PC-3 (cell line): ENCODE results near the gene SHISA8. TPM values are rescaled to one million over a fixed set of nuclear protein-coding genes. Genes with fewer than 3 reads are reported as not detected.

Experiments
- ATAC-seq: fragments of 200-7000 bp; cut with Tn5 transposase; 2 replicates; pipeline ENCODE4 v1.9.1; 2020; ENCODE audit warnings: mild to moderate bottlenecking, moderate library complexity
- BruUV-seq: library from RNA; stranded (reverse); fragments of 400-500 nt; replicated peaks from 2 replicates; lab custom pipeline; 2021; lab: Mats Ljungman, UMichigan
- CTCF ChIA-PET: fragments of 300-600 bp; sonication (Branson Sonifier 250); formaldehyde crosslinking; loops from one replicate; lab custom pipeline; 2022; ENCODE audit warnings: antibody characterized with exemption; lab: Charles Lee
- POLR2A ChIA-PET: fragments of 300-600 bp; sonication (Branson Sonifier 250); formaldehyde crosslinking; loops from one replicate; lab custom pipeline; 2022; ENCODE audit warnings: antibody characterized with exemption; ENCODE audit not compliant: unreplicated experiment; lab: Charles Lee
- DNase-seq: peaks from one replicate; pipeline ENCODE4 v3.0.0-alpha.2; 2015
- H2AFZ ChIP-seq: fragments of 300-600 bp; sonication (generic); 2 replicates; pipeline ENCODE4 v1.6.0; 2016; ENCODE audit warnings: antibody characterized with exemption, low read length
- H3F3A ChIP-seq: fragments of 300-600 bp; sonication (generic); one replicate; pipeline ENCODE4 v1.6.0; 2017; ENCODE audit warnings: antibody characterized with exemption, low read length, control low read depth, mild to moderate bottlenecking; ENCODE audit not compliant: unreplicated experiment
- H3K27ac ChIP-seq: fragments of 300-600 bp; sonication (generic); 2 replicates; pipeline ENCODE4 v1.5.1; 2016; ENCODE audit warnings: mild to moderate bottlenecking, low read length
- H3K27me3 ChIP-seq: fragments of 300-600 bp; sonication (generic); 2 replicates; pipeline ENCODE4 v1.6.1; 2016; ENCODE audit warnings: low read length, mixed read lengths
- H3K36me3 ChIP-seq: fragments of 300-600 bp; sonication (generic); 2 replicates; pipeline ENCODE4 v1.6.1; 2016; ENCODE audit warnings: low read depth, mixed run types, low read length, mixed read lengths
- H3K4me1 ChIP-seq: fragments of 300-600 bp; sonication (generic); 2 replicates; pipeline ENCODE4 v1.5.1; 2016; ENCODE audit warnings: low read length; ENCODE audit not compliant: insufficient read depth
- H3K4me2 ChIP-seq: fragments of 300-600 bp; sonication (generic); 2 replicates; pipeline ENCODE4 v1.6.0; 2016; ENCODE audit warnings: low read length
- H3K4me3 ChIP-seq: fragments of 300-600 bp; sonication (generic); 2 replicates; pipeline ENCODE4 v1.5.1; 2016; ENCODE audit warnings: mild to moderate bottlenecking, low read length, mixed read lengths
- H3K79me2 ChIP-seq: fragments of 300-600 bp; sonication (generic); 2 replicates; pipeline ENCODE4 v1.6.1; 2017; ENCODE audit warnings: low read length, mixed read lengths
- H3K9ac ChIP-seq: fragments of 300-600 bp; sonication (generic); 2 replicates; pipeline ENCODE4 v1.6.0; 2016; ENCODE audit warnings: mild to moderate bottlenecking, low read length
- H3K9me2 ChIP-seq: fragments of 300-600 bp; sonication (generic); replicated peaks from 2 replicates; pipeline ENCODE4 v1.6.1; 2016; ENCODE audit warnings: mixed run types, low read length, mixed read lengths
- H3K9me3 ChIP-seq: fragments of 300-600 bp; sonication (generic); 2 replicates; pipeline ENCODE4 v1.6.1; 2016; ENCODE audit warnings: low read length, mixed read lengths
- H4K20me1 ChIP-seq: fragments of 300-600 bp; sonication (generic); 2 replicates; pipeline ENCODE4 v1.6.1; 2016; ENCODE audit warnings: low read length, mixed read lengths
- EZH2 ChIP-seq: fragments of 300-600 bp; sonication (generic); IDR thresholded peaks from one replicate; pipeline ENCODE4 v1.6.1; 2017; ENCODE audit warnings: antibody characterized with exemption, mild to moderate bottlenecking, low read length; ENCODE audit not compliant: unreplicated experiment
- EZH2phosphoT487 ChIP-seq: fragments of 300-600 bp; sonication (generic); IDR thresholded peaks from 2 replicates; pipeline ENCODE4 v1.6.1; 2018; ENCODE audit warnings: mild to moderate bottlenecking, antibody characterized with exemption, low read length, borderline replicate concordance
- intact Hi-C: fragments of 100-400 bp; cut with micrococcal nuclease; formaldehyde crosslinking; loops from 2 replicates; pipeline ENCODE4 v1.9.0; 2023
- total RNA-seq: library from RNA; depleted of rRNA; stranded (reverse); fragments of >200 nt; gene quantifications from 2 replicates; pipeline ENCODE4 v1.2.3, GENCODE V29; 2014
- TF ChIP-seq, protein P1 (sequence below): fragments of 300-600 bp; sonication (generic); conservative IDR thresholded peaks from 2 replicates; pipeline ENCODE4 v1.5.1; 2017; ENCODE audit warnings: antibody characterized with exemption, low read depth, mild to moderate bottlenecking, low read length

SHISA8 gene
- total RNA-seq, 1 experiment from 2014 or later = not detected

DNA sequence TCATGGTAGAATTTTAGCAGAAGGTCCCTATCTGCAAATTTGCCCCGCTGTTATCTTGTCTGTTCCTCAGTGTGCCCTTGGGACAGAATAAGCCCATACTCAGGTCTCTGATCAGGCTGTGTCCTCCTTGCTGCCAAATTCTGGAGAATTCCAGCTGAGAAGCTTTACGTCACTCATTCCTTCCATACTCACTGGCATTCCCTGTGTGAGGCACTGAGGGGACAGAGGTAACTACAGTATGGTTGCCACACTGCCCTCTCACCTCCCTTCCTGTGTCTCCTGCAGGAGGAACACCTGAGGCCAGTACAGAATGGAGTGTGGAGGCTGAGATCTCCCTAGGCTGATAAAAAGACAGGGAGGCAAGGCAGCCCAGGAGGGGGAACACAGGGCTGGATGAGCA is 31.5 kb downstream of the SHISA8 start:
- ATAC-seq (no peak), DNase-seq (no peak)
- Histone ChIP-seq H3K9ac (no peak overlapping the region), H3K9me3 (no peaks in the 10 kb centered on the region), H3K4me1 (no peaks in the 10 kb centered on the region), H4K20me1 (no peaks in the 10 kb centered on the region), H3K9me2 (no peaks in the 10 kb centered on the region), H3K79me2 (no peaks in the 10 kb centered on the region), H3F3A (no peaks in the 10 kb centered on the region), H3K27me3 (no peaks in the 10 kb centered on the region), H3K4me2 (no peak overlapping the region), H3K27ac (no peak overlapping the region), H3K36me3 (peaks cover 38% of the 10 kb centered on the region), H2AFZ (no peak overlapping the region), H3K4me3 (no peak overlapping the region)
- ChIA-PET POLR2A (no interaction called here), CTCF (no interaction called here)
- no TSS peak for BruUV-seq
- intact Hi-C loops = no loop called here
- TF ChIP-seq EZH2 (no peak), EZH2phosphoT487 (no peak)
- TF ChIP-seq, protein P1, sequence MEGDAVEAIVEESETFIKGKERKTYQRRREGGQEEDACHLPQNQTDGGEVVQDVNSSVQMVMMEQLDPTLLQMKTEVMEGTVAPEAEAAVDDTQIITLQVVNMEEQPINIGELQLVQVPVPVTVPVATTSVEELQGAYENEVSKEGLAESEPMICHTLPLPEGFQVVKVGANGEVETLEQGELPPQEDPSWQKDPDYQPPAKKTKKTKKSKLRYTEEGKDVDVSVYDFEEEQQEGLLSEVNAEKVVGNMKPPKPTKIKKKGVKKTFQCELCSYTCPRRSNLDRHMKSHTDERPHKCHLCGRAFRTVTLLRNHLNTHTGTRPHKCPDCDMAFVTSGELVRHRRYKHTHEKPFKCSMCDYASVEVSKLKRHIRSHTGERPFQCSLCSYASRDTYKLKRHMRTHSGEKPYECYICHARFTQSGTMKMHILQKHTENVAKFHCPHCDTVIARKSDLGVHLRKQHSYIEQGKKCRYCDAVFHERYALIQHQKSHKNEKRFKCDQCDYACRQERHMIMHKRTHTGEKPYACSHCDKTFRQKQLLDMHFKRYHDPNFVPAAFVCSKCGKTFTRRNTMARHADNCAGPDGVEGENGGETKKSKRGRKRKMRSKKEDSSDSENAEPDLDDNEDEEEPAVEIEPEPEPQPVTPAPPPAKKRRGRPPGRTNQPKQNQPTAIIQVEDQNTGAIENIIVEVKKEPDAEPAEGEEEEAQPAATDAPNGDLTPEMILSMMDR = no peak

DNA sequence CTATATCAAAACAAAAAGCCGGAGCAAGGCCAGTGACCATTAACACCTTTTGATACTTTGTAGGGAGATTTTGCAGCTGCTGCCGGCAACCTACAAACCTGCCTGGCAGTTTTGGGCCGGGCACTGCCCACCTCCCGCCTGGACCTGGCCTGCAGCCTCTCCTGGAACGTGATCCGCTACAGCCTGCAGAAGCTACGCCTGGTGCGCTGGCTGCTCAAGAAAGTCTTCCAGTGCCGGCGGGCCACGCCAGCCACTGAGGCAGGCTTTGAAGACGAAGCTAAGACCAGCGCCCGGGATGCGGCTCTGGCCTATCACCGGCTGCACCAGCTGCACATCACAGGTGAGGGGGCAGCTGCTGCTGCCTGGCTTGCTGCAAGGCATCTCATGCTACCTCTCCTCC is 34.2 kb downstream of the SHISA8 start:
- TF ChIP-seq EZH2 (no peak), EZH2phosphoT487 (no peak)
- TF ChIP-seq, protein P1 = no peak
- Histone ChIP-seq H3K9ac (no peak overlapping the region), H3K4me2 (no peak overlapping the region), H3K9me3 (no peaks in the 10 kb centered on the region), H2AFZ (no peak overlapping the region), H3K36me3 (peaks cover 43% of the 10 kb centered on the region), H4K20me1 (no peaks in the 10 kb centered on the region), H3K27me3 (no peaks in the 10 kb centered on the region), H3K27ac (no peak overlapping the region), H3K79me2 (no peaks in the 10 kb centered on the region), H3F3A (no peaks in the 10 kb centered on the region), H3K9me2 (no peaks in the 10 kb centered on the region), H3K4me1 (no peaks in the 10 kb centered on the region), H3K4me3 (no peak overlapping the region)
- CTCF ChIA-PET = no interaction called here
- intact Hi-C loops = no loop called here
- DNase-seq (no peak), ATAC-seq (no peak)
- POLR2A ChIA-PET = interaction anchor here (0.6 kb wide), 1 partner anchor 1922 kb away, joined by 3 read pairs; no protein-coding TSS in a partner anchor
- BruUV-seq = no TSS peak

DNA sequence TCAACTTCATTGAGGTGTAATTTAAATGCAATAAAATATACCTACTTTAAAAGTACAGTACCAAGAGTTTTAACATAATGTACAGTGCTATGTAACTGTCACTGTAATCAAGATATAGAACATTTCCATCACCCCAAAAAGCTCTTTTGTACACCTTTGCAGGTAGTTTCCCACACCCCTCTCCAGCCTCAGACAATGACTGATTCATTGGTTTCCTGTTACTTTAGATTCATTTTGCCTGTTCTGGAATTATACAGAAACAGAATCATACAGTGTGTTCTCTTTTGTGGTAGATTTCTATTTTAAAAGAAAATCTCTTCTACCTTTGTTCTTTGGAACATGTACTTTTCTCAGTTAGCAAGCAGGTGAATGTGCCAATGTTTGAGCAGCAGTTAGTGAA is 38.2 kb downstream of the SHISA8 start:
- H3K9me2 ChIP-seq = no peaks in the 10 kb centered on the region
- H3K9me3 ChIP-seq = no peaks in the 10 kb centered on the region
- CTCF ChIA-PET = no interaction called here
- no peaks in the 10 kb centered on the region for H4K20me1 ChIP-seq
- POLR2A ChIA-PET = no interaction called here
- no peaks in the 10 kb centered on the region for H3K79me2 ChIP-seq
- H3K4me3 ChIP-seq = no peak overlapping the region
- ATAC-seq (no peak), DNase-seq (no peak)
- no peak overlapping the region for H3K4me2 ChIP-seq
- no peaks in the 10 kb centered on the region for H3F3A ChIP-seq
- no peaks in the 10 kb centered on the region for H3K4me1 ChIP-seq
- no TSS peak for BruUV-seq
- TF ChIP-seq, protein P1 = no peak
- TF ChIP-seq EZH2 (no peak), EZH2phosphoT487 (no peak)
- H2AFZ ChIP-seq = no peak overlapping the region
- H3K36me3 ChIP-seq = peaks cover 41% of the 10 kb centered on the region
- H3K27ac ChIP-seq = no peak overlapping the region
- H3K9ac ChIP-seq = no peak overlapping the region
- intact Hi-C loops = no loop called here
- no peaks in the 10 kb centered on the region for H3K27me3 ChIP-seq
